ENCODE data around the gene LBHD2. TPM values are rescaled to one million over a fixed set of nuclear protein-coding genes. Genes with fewer than 3 reads are reported as not detected.

LBHD2 gene
- total RNA-seq, 1 donor from 2014 or later = not detected

DNA sequence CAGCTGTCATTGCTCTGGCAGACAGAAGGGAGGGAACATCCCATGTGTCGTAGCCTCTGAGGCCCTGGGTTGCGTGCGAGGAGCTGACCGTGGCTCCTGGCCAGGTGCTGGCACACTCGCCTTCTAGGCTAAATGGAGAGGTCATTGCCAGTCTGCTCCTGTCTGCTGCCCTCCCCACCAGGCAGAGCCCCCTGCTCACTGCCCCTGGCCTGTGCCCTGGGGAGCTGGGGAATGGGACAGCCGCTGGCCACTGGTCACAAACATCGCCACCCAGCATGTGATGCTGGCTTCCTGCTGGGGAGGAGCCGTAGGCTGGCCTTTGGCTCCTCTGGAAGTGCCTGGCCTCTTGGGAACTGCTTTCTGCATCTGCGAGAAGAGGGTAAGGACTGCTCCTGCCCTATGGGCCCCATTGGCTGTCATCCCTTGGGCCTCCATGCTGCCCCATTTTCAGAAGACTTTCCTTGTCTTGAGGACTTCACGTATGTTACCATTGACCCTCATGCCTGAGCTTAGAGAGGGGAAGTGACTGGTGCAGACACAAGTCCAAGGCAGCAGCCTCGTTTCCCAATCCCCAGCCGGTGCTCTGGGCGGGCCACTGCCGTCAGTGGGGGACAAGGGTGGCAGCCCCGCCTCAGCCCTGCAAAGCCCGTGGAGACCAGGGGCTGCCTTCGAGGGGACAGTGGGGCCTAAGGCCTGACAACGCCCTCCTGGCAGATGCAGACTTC is 37.3 kb downstream of the LBHD2 start:
- Mint-ChIP-seq H3K27ac (ENCODE audit: unreplicated experiment) (no peak overlapping the region), H3K9me3 (ENCODE audit: unreplicated experiment) (no peaks in the 10 kb centered on the region)

GRCh38 chr14:103121846-103122584 is 38.0 kb downstream of the LBHD2 start:
- Mint-ChIP-seq H3K4me1 (ENCODE audit: unreplicated experiment) (peaks cover 28% of the 10 kb centered on the region), H3K27ac (ENCODE audit: unreplicated experiment) (peak overlapping the region; percentile 88), H3K9me3 (ENCODE audit: unreplicated experiment) (no peaks in the 10 kb centered on the region), H3K4me3 (ENCODE audit: unreplicated experiment) (peak overlapping the region; percentile 69), H3K36me3 (ENCODE audit: low read depth, unreplicated experiment) (peaks cover 3% of the 10 kb centered on the region), H3K27me3 (ENCODE audit: unreplicated experiment) (no peaks in the 10 kb centered on the region)
- no peak for TF ChIP-seq CTCF (IDR thresholded peaks at IDR 0.05; ENCODE audit: unreplicated experiment)
- DNase-seq (ENCODE audit: low spot score) = peak; percentile 79

More for the DNA sequence above, 37.3 kb downstream of the LBHD2 start:
- no peak for TF ChIP-seq CTCF (IDR thresholded peaks at IDR 0.05; ENCODE audit: unreplicated experiment)
- Mint-ChIP-seq H3K27me3 (ENCODE audit: unreplicated experiment) (peaks cover 2% of the 10 kb centered on the region), H3K4me3 (ENCODE audit: unreplicated experiment) (no peak overlapping the region), H3K36me3 (ENCODE audit: low read depth, unreplicated experiment) (peaks cover 3% of the 10 kb centered on the region), H3K4me1 (ENCODE audit: unreplicated experiment) (peaks cover 29% of the 10 kb centered on the region)
- DNase-seq (ENCODE audit: low spot score) = no peak

GRCh38 chr14:103122585-103122946 is 38.6 kb downstream of the LBHD2 start:
- Mint-ChIP-seq H3K36me3 (ENCODE audit: low read depth, unreplicated experiment) (peaks cover 3% of the 10 kb centered on the region), H3K4me1 (ENCODE audit: unreplicated experiment) (peaks cover 28% of the 10 kb centered on the region), H3K27ac (ENCODE audit: unreplicated experiment) (peak overlapping the region; percentile 88), H3K9me3 (ENCODE audit: unreplicated experiment) (no peaks in the 10 kb centered on the region), H3K27me3 (ENCODE audit: unreplicated experiment) (peaks cover 1% of the 10 kb centered on the region), H3K4me3 (ENCODE audit: unreplicated experiment) (no peak overlapping the region)
- peak; percentile 52 for DNase-seq (ENCODE audit: low spot score)
- no peak for TF ChIP-seq CTCF (IDR thresholded peaks at IDR 0.05; ENCODE audit: unreplicated experiment)

- Mint-ChIP-seq H3K27me3 (ENCODE audit: unreplicated experiment) (peaks cover 6% of the 10 kb centered on the region), H3K4me1 (ENCODE audit: unreplicated experiment) (peaks cover 28% of the 10 kb centered on the region), H3K36me3 (ENCODE audit: low read depth, unreplicated experiment) (peaks cover 9% of the 10 kb centered on the region), H3K9me3 (ENCODE audit: unreplicated experiment) (no peaks in the 10 kb centered on the region), H3K4me3 (ENCODE audit: unreplicated experiment) (peak within 1 kb of the TSS; percentile 82), H3K27ac (ENCODE audit: unreplicated experiment) (peak within 1 kb of the TSS; percentile 88)
- peak; percentile 58 for DNase-seq (ENCODE audit: low spot score)
- no peak for TF ChIP-seq CTCF (IDR thresholded peaks at IDR 0.05; ENCODE audit: unreplicated experiment)
Observed at GRCh38 chr14:103122947-103123633, 39.1 kb downstream of the LBHD2 start, which contains the start of gene TNFAIP2. Gene TNFAIP2 (plus strand): TSS chr14:103123461. CDS start chr14:103126458, 2,997 bp downstream.
